GM18868 (cell line): Measurements from ENCODE around the gene IKZF1.

ENCODE experiments used
- ATAC-seq: cut with Tn5 transposase; IDR thresholded peaks from one replicate; pipeline ENCODE4 v1.9.1; 2021; ENCODE audit warnings: mild to moderate bottlenecking, moderate library complexity; ENCODE audit not compliant: unreplicated experiment

Gene IKZF1

DNA sequence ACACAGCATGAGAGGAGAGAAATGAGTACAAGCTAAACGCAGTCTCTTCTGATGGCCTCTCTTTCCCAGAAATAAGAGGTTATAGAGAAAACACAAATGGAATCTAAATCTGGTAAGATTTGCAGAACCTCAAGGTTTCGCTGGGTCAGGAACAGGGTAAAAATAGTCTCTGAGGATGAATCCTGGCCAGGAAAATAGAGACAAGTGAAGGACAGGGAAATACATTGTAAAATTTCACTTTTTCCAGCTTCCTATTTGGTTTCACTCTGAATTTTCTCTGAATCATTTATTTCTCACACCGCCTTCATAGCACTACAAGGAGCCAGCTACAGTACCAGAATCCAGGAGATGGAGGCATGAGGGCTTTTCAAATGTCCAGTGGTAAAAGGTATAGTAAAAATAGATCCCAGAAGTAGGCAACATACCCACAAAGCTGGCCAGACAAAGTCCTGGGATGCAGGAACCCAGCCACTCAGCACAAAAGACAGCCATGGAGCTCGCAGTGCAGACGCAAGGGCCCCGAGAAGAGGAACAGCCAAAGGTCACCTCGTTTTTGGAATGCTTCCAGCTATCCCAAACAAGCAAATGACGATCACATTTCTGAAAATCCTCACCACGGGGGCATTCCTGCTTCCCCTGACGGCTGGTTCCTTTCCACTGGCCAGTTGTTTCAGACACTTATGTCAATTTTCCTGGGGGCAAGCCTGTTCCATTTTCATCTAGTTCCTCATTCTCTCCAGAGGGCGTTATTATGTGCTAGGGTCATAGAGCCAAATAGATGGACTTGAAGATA is 21.5 kb upstream of the IKZF1 start:
- ATAC-seq = no peak

DNA sequence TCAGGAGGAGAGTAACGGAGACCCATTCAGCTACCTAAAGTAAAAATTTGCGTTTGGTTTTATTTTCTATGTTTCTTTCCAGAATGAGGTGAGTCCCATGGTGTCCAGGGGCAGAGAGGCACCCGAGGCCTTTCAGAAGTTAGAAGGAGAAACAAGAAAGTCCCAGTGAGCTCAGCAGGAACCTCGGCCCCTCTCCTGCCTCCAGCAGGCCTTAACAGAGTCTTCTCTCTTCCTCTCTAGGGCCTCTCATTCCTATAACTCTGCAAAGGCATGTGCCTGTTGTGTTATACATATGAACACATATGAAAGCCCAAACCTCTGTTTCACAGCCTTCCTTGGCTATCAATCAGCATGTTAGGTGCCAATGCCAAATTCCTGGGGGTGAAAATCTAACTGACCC is 20.8 kb upstream of the IKZF1 start:
- no peak for ATAC-seq

DNA sequence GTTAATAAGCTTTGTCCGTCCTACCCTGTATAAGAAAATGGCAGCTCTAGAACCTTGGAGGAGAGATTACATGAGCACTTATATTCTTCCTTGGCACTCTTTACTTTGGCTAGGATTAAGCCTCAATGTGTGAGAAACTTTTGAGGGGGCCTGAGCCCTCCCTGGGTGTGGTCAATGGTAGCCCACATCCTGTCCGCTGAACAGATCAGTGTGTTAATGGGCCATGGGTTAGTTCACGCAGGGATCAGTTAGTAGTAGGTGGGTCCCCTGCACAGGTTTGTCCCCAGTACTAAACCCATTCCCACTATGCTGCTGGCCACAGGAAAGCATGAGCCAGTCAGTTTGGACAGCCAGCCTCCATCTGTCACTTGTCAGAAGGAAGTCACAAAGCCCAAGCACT is 20.2 kb upstream of the IKZF1 start:
- ATAC-seq = no peak

DNA sequence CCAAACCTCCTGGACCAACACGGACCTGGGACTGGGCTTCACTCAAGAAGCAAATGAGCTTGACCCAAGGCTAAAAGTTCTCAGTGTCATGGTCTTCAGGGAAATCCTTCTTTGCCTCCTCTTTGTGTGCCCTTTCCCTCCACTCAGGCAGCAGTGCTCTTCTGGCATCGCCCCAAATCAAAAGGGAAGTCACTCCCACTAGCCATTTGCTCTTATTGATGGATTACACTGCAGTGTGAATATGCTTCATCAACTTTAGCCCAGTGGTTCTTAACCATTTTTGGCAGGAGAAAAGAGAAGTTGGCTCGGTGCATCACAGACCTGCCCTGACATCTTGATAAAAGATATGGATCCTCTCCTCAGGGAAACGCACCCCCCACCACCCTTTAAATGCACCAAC is 19.2 kb upstream of the IKZF1 start:
- no peak for ATAC-seq

DNA sequence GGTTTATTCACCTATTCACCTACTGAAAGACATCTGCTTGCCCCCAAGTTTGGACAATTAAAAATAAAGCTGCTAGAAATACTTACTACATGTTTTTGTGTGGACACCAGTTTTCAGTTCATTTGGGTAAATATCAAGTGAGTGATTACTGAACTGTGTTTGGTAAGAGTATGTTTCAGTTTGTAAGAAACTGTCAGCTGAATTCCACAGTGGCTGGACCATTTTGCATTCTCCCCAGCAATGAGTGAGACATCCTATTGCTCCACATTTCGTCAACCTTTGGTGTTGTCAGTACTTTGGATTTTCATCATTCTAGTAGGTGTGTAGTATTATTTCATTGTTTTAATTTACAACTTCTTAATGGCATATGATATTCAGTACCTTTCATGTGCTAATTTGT is 17.4 kb upstream of the IKZF1 start:
- ATAC-seq = peak; percentile 39

DNA sequence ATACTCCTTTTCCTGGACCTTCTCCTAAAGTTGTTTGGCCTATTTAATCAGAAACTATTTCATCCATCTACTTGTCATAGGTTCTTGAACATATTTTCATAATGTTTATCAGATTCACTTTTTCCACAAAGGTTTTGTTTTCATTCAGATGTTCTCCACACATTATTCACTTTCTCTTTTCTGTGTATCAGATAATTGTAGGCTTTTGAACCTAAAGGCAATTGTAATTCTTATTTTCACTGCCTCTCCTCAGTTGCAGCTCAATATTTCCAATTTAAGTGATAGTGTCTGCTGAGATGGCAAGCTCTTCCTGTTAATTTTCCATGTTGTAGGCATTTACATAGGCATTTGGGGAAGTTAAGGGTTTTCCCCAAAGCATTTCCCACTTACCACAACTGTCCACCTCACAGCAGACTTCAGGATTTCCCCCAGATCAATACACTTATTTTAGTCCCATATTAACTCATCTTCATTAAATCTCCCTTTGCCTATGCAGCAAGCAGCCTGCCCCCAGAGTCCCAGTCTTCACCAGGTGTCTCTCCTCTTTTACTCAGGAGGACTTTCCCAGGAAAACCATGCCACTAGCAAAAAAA is 12.3 kb upstream of the IKZF1 start:
- no peak for ATAC-seq

DNA sequence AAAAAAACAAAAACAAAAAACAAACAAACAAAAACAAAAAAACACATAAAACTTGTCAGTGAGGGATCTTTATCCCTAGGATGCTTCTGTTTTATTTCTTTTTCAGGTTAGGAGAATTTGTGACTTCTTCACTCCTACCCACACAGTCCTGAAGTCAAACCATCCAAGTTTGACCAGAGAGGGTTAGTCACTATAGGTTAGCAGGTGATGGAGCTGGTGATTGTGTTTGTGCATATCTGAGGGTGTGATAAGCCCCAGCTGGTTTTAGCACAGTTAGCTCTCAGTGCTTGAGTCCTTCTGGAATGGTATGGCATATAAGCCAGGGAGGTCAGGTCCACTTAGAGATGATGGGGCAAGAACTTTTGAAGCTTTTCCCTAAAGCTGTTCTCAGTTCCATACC is 11.8 kb upstream of the IKZF1 start:
- peak; percentile 38 for ATAC-seq

DNA sequence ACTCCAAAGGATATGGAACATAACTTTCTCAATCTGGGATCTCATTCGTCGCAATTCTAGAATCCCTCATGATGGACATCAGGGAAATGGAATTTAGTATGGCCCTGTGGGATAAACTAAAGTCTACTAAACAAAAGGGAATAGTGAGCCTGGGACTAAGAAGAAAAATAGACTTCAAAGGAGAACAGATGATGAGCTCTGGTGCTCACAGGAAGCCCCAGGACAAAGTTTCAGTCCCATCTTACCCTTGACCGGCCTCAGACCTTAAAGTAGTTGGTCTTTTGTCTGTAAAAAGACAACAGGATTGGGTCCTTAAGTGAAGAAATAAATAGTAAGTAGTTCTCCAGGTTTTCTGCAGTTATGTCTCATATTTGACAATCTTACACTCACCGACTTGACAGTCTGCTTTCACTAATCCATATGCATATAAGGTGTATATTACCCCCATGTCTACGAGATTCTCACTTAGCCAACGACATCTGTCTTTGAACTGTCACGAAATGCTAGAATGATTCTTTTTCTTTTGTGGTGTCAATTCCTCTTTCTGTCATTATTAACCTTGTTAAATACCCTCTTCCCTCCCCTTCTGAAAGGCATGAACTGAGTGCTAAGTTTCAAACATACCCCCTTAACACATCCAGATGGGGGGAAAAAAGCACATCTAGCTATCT is 10.9 kb upstream of the IKZF1 start:
- ATAC-seq = peak; percentile 80

DNA sequence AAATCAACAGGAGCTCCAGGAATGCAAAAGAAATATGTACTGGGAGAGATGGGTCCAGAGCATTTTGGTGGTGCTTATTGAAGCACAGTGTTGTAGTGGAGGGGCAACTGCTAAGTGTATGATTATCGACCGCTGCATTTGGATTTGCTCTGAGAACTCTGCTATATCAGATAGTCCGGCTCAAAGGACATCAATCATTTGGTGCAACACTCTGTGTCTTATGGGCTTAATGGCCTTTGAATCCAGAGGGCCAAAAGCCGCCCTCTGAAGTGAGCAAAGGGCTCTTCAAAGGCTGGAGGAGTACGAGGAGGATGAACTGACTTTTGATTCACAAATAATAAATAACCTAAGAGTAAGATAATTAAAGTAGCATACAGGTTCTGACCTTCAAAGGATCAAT is 9.4 kb upstream of the IKZF1 start:
- no peak for ATAC-seq

DNA sequence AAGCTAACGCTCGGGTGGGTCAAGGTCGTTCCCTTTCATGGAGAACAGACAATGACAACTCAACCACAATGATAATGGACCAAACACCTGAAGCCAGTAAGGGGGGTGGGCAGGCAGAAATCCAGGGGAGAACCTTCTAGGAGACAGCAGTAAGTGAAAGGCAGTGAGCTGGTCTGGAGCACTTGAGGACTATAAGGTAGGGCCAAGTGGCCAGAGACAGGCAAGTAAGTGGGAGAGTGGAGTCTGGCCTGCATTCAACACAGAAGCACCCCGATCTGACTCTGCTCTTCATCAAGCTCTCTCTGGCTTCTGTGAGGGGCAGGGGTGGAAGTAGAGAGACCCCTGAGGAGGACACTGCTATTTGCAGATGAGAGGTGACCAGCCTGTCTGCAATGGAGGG is 7.7 kb upstream of the IKZF1 start:
- no peak for ATAC-seq

DNA sequence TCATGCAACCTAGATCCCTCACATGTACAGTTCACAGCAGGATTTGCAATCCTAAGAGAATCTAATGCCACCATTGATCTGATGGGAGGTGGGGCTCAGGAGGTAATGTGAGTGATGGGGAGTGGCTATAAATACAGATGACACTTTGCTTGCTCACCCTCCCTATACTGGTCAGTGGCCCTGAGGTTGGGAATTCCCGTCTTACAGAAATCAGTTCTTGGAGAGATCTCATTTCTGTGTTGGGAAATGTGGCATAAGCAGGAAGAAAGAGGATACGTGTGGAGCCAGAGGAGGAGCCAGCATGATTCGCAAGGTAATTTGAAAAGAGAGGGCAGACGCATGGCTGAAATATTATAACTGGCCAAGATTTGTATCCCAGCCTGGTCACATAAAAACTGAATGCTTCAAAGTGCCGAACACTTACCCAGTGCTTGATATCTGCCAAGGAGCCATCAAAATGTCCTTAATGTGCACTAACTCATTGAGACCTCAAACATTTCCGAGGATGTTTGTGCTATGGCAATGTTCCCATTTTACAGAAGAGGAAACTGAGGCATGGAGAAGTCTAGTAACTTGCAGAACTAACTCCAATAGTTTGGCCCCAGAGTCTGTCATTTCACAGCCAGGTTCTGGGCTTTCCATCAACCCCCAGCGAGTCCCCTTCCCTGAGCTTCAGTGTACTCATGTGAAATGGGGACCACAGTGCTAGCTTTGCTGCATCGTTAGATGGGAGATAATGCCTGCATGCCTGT is 5.5 kb upstream of the IKZF1 start:
- no peak for ATAC-seq

DNA sequence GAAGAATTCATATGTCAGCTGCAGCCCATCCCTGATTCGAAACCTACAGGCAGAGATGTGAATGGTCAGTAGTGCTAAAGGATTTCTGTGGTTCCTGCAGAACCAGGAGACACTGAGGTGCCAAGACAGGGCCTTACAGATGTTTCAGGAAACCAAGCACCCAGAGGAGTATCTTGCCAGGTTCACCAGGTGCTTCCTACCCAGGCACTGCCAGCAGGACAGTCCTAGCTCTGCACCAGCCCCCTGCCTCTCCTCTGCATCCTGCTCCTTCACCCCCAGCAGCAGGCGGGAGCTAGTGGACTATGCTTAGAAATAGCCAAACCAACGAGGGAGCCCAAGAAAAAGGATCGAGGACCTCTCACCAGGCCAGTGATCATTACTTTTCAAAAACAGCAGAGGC is 4.2 kb upstream of the IKZF1 start:
- ATAC-seq = no peak

DNA sequence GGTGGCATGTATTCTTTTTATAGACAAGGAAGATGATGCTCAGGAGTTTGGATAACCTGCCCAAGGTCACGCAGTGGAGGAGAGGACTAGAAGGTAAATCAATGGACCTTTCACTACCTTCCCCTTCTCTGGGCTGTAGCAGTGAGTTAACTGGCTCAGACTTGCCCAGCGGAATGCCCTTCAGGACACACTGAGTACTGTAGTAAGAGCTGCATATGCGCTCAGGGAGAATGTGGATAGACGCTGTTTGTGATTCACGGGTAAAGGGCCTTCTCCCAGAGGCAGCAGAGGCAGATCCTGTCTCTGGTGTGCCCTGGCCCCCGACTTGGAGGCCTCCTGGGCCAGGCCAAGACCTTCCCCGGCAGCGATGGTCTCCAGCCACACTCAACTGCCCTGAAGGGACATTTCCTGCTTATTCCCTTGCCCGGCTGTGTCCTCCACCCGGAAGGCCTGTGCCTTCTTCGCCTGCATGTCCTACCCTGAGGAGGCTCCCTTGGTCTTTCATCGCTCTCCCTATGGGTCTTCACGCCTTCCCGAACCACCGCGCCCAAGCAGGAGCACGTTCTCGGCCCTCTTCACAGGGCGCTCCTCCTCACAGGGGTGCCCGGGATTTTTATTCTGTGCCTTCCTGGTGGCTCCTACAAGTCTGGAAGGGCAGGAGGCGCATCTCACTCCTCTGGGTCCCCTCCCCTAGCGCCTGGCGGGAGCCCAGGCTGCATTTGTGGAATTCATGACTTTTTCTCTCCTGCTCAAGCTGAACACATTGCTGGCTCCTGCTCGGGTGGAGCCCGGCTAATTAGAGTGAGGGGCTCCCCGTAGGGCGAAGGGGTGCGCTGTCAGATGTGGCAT is 1.8 kb upstream of the IKZF1 start:
- ATAC-seq = no peak

DNA sequence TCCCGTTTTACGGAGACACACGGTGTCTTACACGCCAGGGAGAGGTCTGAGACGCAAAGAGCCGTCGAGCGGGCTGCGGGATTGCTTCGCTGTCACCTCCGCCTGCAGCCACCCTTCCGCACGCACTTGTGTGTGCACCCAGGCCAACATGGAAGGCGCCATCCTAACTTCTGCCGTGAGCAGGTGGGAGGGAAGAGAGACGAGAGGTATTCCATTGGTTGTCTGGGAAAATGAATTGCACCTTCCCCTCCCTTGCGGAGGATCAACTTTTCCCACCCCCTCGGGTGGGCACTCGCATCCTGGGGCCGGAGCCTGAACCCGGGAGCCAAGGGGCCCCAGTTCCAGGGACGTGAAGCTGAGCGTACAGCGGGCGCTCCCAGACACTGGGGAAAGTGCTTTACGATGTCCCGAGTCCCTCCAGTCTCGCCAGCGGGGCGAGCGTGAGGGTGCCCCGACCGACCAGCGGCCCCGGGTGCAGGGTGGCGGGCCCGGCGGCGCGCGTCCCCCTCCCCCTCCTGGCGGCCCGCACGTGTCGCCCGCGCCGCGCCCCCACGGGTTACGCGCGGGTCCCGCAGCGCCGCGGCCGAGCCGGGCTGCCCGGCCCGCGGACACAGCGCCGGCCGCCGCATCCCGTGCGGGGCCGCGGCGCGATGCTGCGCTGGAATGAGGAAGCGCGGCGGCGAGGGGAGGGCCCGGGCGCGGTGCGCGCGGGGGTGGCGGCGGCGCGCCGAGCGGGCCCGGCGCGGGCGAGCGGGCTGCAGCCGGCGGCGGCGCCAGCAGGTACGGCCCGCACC is 984 bp upstream of the IKZF1 start:
- peak; percentile 29 for ATAC-seq

DNA sequence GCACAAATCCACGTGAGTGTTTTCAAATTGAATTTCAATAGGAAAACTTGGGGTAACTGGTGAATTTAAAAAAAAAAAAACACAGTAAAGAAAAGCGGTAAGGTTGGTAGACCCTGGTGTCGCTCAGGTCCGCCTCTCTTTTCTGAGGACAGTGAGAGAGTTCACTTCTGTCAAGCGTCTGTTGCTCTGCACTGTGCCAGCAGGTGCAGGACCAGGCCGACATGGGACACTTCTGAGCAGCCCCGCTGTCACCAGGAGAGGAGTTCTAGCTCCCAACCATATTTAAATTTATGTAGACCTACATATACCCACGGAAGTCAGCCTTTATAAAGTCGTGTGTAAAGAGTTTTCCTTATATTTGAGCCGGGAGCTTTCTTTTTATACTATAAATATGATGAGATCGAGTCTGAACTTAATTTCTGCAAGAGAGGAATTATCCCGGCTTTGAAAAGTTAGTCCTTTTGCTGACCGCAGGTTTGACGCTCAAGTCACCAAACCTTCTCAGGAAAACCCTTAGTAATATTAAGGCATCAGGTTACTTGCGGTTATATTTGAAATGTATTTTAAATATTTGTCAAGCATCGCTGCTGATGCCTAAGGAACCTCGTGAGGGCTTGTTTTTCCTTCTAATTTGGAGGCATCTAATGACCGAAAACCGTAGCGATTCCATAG is 531 bp downstream of the IKZF1 start:
- ATAC-seq = peak; percentile 36

DNA sequence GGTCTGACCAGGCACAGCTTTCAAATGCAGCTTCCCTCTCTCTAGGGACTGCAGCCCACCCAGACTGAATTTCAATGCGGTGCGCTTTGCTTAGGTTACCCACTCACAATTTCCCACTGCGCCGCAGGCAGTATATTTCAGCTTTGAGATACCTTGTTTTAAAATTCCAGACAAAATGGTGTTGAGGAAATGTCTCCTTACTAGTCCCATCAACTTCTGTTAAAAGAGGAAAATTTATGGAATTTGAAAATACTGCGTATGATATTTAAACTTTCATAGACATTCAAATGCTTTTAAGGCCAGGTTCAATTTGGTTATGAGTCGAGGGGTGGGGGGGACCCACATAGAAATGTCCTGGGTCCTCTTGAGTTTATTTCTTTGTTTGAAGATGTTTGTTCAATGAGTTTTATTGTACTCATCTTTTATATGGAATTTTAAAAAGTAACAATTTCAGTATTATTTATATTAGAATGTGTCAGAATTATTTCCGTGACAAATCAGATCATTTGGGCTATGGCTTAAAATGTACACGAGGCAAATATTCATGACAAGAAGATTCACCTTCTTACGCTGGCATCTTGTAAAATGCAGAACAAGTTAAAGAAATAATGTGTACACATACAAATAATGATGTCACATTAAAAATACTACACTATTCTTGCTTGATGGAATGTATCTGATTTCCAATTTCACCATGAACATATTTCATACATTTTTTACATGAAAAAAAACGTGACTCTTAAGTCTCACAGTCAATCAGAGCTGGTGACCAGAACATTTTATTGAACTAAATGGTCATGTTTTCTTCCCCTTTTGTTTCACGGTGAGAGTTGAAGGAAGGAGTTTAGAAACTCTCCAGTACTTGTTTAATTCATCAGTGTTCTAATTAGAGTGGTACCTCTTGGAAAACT is 1.3 kb downstream of the IKZF1 start:
- ATAC-seq = no peak

DNA sequence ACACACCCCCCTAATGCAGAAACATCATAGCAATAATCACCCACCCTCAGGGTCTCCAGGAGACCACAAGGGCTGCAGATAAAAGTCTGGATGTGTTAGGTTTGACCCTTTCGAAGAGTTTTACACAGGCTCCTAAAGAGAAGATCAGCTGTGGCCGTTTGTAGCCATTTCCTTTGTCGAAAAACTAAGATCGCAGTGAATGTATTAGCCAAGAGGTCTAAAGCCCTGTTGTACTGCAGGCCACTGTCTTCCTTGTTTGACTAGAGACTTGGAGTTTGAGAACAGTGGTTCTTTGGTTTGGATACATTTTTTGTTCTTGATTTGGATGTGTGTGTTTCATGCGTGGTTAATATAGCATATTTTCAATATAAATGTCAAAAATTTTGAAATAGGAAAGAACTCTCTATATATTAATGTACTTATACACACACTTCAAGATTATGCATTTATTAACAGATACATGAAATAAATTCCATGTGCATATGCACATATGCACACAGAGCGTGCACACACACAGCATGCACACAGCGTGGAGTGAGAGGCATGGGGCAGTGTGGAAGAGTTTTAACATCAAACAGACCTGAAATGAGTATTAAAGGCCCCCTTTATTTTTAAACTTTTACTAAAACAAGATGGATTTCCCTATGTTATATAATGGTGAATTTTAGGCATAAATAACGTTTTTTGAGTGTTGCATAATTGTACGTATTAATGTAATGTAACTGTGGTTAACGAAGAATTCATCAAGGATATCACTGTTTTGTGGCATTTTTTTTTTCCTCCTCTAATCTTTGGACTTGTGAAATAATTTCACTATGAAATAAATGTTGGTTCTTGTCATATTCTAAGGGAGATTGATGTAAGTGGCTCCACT is 2.2 kb downstream of the IKZF1 start:
- no peak for ATAC-seq
